H9 (cell line): Measurements from ENCODE around the gene CPA4. TPM values are rescaled to one million over a fixed set of nuclear protein-coding genes. Genes with fewer than 3 reads are reported as not detected.

Source experiments
- DNase-seq: peaks from one replicate; pipeline ENCODE4 v3.0.0-alpha.2; 2017
- H2AFZ ChIP-seq: one replicate; pipeline ENCODE4 v1.6.1; 2013; ENCODE audit warnings: mild to moderate bottlenecking, low read length, control low read depth, moderate library complexity
- H2AK5ac ChIP-seq: 2 replicates; pipeline ENCODE4 v1.6.1; 2013; ENCODE audit warnings: low read length, control low read depth, mixed read lengths; ENCODE audit not compliant: insufficient read length
- H2BK120ac ChIP-seq: one replicate; pipeline ENCODE4 v1.6.1; 2013; ENCODE audit warnings: low read depth, mild to moderate bottlenecking, low read length, control low read depth, inconsistent platforms; ENCODE audit not compliant: poor library complexity, severe bottlenecking
- H2BK12ac ChIP-seq: 2 replicates; pipeline ENCODE4 v1.6.1; 2013; ENCODE audit warnings: low read length, control low read depth, mixed read lengths, low read depth; ENCODE audit not compliant: insufficient read length
- H2BK15ac ChIP-seq: 2 replicates; pipeline ENCODE4 v1.6.1; 2013; ENCODE audit warnings: low read depth, low read length, control low read depth
- H2BK20ac ChIP-seq: one replicate; pipeline ENCODE4 v1.6.1; 2013; ENCODE audit warnings: low read depth, mild to moderate bottlenecking, low read length, control low read depth, inconsistent platforms; ENCODE audit not compliant: poor library complexity, severe bottlenecking
- H2BK5ac ChIP-seq: 2 replicates; pipeline ENCODE4 v1.6.1; 2013; ENCODE audit warnings: low read length, control low read depth, mixed read lengths; ENCODE audit not compliant: insufficient read length
- H3K14ac ChIP-seq: 2 replicates; pipeline ENCODE4 v1.6.1; 2013; ENCODE audit warnings: low read length, control low read depth; ENCODE audit not compliant: insufficient read depth
- H3K18ac ChIP-seq: 2 replicates; pipeline ENCODE4 v1.6.1; 2013; ENCODE audit warnings: low read depth, mild to moderate bottlenecking, mixed read lengths, low read length, control low read depth; ENCODE audit not compliant: insufficient read length
- H3K23ac ChIP-seq: 2 replicates; pipeline ENCODE4 v1.6.1; 2013; ENCODE audit warnings: low read length, control low read depth, mixed read lengths, low read depth; ENCODE audit not compliant: insufficient read length
- H3K23me2 ChIP-seq: 2 replicates; pipeline ENCODE4 v1.6.1; 2013; ENCODE audit warnings: low read depth, mild to moderate bottlenecking, mixed read lengths, low read length, control low read depth; ENCODE audit not compliant: insufficient read length, poor library complexity, severe bottlenecking
- H3K27ac ChIP-seq: 2 replicates; pipeline ENCODE4 v1.5.1; 2013; ENCODE audit warnings: low read length, control low read depth, mixed read lengths, low read depth; ENCODE audit not compliant: insufficient read length
- H3K27me3 ChIP-seq: 2 replicates; pipeline ENCODE4 v1.6.1; 2013; ENCODE audit warnings: low read length, control low read depth, inconsistent platforms; ENCODE audit not compliant: insufficient read depth
- H3K4ac ChIP-seq: 2 replicates; pipeline ENCODE4 v1.6.1; 2013; ENCODE audit warnings: low read depth, mild to moderate bottlenecking, control low read depth, inconsistent platforms, low read length, moderate library complexity
- H3K4me1 ChIP-seq: 2 replicates; pipeline ENCODE4 v1.6.1; 2013; ENCODE audit warnings: low read length, control low read depth, inconsistent platforms; ENCODE audit not compliant: insufficient read depth
- H3K4me2 ChIP-seq: 2 replicates; pipeline ENCODE4 v1.6.1; 2013; ENCODE audit warnings: low read length, control low read depth, mixed read lengths; ENCODE audit not compliant: insufficient read length, insufficient read depth
- H3K56ac ChIP-seq: 2 replicates; pipeline ENCODE4 v1.6.1; 2013; ENCODE audit warnings: low read depth, mild to moderate bottlenecking, mixed read lengths, low read length, control low read depth; ENCODE audit not compliant: insufficient read length
- H3K79me1 ChIP-seq: 2 replicates; pipeline ENCODE4 v1.6.1; 2013; ENCODE audit warnings: low read depth, mild to moderate bottlenecking, moderate library complexity, low read length, control low read depth, inconsistent platforms; ENCODE audit not compliant: insufficient read depth, poor library complexity, severe bottlenecking
- H3K79me2 ChIP-seq: 2 replicates; pipeline ENCODE4 v1.6.1; 2013; ENCODE audit warnings: low read length, control low read depth, inconsistent platforms; ENCODE audit not compliant: insufficient read depth
- H3K9ac ChIP-seq: 2 replicates; pipeline ENCODE4 v1.6.1; 2013; ENCODE audit warnings: low read length, control low read depth, mixed read lengths; ENCODE audit not compliant: insufficient read length; ENCODE audit errors: extremely low read depth
- H3K9me3 ChIP-seq: one replicate; pipeline ENCODE4 v1.6.1; 2013; ENCODE audit warnings: low read depth, low read length, inconsistent platforms; ENCODE audit not compliant: control insufficient read depth
- H3T11ph ChIP-seq: one replicate; pipeline ENCODE4 v1.6.1; 2013; ENCODE audit warnings: mild to moderate bottlenecking, low read length, control low read depth, inconsistent platforms
- H4K20me1 ChIP-seq: one replicate; pipeline ENCODE4 v1.6.1; 2013; ENCODE audit not compliant: control insufficient read depth, insufficient read length, insufficient read depth
- H4K5ac ChIP-seq: 2 replicates; pipeline ENCODE4 v1.6.1; 2013; ENCODE audit warnings: low read depth, mild to moderate bottlenecking, mixed read lengths, low read length, control low read depth; ENCODE audit not compliant: insufficient read length
- H4K8ac ChIP-seq: replicated peaks from 2 replicates; pipeline ENCODE4 v1.6.1; 2013; ENCODE audit warnings: low read length, control low read depth, mixed read lengths, low read depth; ENCODE audit not compliant: insufficient read length
- H4K91ac ChIP-seq: 2 replicates; pipeline ENCODE4 v1.6.1; 2013; ENCODE audit warnings: low read depth, mild to moderate bottlenecking, moderate library complexity, mixed read lengths, low read length, control low read depth; ENCODE audit not compliant: insufficient read length
- H3K27ac Mint-ChIP-seq, 3 experiments: 2 replicates in 2 of 3; 3 replicates in 1 of 3; pipeline ENCODE4 v1.8.0; 2020 to 2021; ENCODE audit warnings: mixed read lengths in 3 of 3, mild to moderate bottlenecking in 1 of 3, moderate library complexity in 1 of 3
- H3K27me3 Mint-ChIP-seq: 2 replicates; pipeline ENCODE4 v1.8.0; 2021; ENCODE audit warnings: low read depth, mild to moderate bottlenecking, moderate library complexity, mixed read lengths
- H3K36me3 Mint-ChIP-seq, 3 experiments: 2 replicates in 2 of 3; 3 replicates in 1 of 3; pipeline ENCODE4 v1.8.0; 2020 to 2021; ENCODE audit warnings: low read depth in 3 of 3, mixed read lengths in 3 of 3; ENCODE audit not compliant: insufficient read depth in 1 of 3
- H3K4me1 Mint-ChIP-seq, 2 experiments: 2 replicates each; pipeline ENCODE4 v1.8.0; 2020; ENCODE audit warnings: mixed read lengths in 2 of 2
- H3K4me3 Mint-ChIP-seq, 2 experiments: 2 replicates in 1 of 2; 3 replicates in 1 of 2; pipeline ENCODE4 v1.8.0; 2020 to 2021; ENCODE audit warnings: mild to moderate bottlenecking in 2 of 2, mixed read lengths in 2 of 2, moderate library complexity in 1 of 2
- H3K9me3 Mint-ChIP-seq, 2 experiments: 2 replicates in 1 of 2; 3 replicates in 1 of 2; pipeline ENCODE4 v1.8.0; 2020; ENCODE audit warnings: mild to moderate bottlenecking in 2 of 2, mixed read lengths in 2 of 2, moderate library complexity in 1 of 2
- WGBS: extraction: QIAGEN DNeasy Blood & Tissue Kit; methylation state at CpG from one replicate; pipeline ENCODE4 v1.1.7; 2013; ENCODE audit warnings: missing lambda C conversion rate, low lambda C conversion rate, mixed read lengths; ENCODE audit not compliant: insufficient read length; ENCODE audit errors: extremely low coverage; 5-methylcytosine and 5-hydroxymethylcytosine counted together
- total RNA-seq: library from RNA; stranded (reverse); gene quantifications from 2 replicates; pipeline ENCODE4 v1.2.1, GENCODE V29; 2021
- TF ChIP-seq, protein P1 (sequence below): fragments of 200-600 bp; sonication (generic); conservative IDR thresholded peaks from 3 replicates; pipeline ENCODE4 v1.8.0; 2021; ENCODE audit warnings: antibody characterized with exemption, mild to moderate bottlenecking

Gene CPA4
- total RNA-seq, 1 experiment from 2014 or later = not detected

DNA sequence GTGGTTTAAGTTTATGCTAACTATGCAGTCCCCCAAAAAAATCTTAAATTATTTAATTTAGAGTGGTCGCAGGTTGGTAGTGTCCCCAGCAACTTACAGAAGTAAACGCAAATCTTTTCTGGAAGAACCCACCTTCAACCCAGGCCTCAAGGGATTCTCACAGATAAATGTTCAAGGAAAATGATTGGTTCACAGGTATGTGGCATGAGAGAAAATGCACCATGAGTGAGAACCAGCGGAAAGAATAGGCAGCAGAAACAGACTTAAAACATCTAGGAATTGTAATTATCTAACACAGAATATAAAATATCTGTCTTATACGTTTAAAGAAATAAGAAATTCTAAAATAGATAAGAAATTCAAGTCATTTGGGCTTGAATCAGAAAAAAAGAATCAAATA lies 48.9 kb downstream of the CPA4 start:
- H2BK15ac ChIP-seq = no peak overlapping the region

More for the DNA sequence above, 48.9 kb downstream of the CPA4 start:
- H3K4me2 ChIP-seq = no peak overlapping the region
- H3K4ac ChIP-seq = no peak overlapping the region
- Mint-ChIP-seq H3K4me1 (peaks cover 37 to 42% of the 10 kb centered on the region in 2 experiments), H3K4me3 (no peak overlapping the region), H3K9me3 (no peaks in the 10 kb centered on the region; a peak in 1 of 5 replicates), H3K36me3 (no peaks in the 10 kb centered on the region), H3K27me3 (no peaks in the 10 kb centered on the region), H3K27ac (no peak overlapping the region)
- H2BK12ac ChIP-seq = no peak overlapping the region
- H4K91ac ChIP-seq = no peak overlapping the region
- TF ChIP-seq, protein P1, sequence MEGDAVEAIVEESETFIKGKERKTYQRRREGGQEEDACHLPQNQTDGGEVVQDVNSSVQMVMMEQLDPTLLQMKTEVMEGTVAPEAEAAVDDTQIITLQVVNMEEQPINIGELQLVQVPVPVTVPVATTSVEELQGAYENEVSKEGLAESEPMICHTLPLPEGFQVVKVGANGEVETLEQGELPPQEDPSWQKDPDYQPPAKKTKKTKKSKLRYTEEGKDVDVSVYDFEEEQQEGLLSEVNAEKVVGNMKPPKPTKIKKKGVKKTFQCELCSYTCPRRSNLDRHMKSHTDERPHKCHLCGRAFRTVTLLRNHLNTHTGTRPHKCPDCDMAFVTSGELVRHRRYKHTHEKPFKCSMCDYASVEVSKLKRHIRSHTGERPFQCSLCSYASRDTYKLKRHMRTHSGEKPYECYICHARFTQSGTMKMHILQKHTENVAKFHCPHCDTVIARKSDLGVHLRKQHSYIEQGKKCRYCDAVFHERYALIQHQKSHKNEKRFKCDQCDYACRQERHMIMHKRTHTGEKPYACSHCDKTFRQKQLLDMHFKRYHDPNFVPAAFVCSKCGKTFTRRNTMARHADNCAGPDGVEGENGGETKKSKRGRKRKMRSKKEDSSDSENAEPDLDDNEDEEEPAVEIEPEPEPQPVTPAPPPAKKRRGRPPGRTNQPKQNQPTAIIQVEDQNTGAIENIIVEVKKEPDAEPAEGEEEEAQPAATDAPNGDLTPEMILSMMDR = no peak
- DNase-seq = no peak
- H3K56ac ChIP-seq = no peak overlapping the region
- no peak overlapping the region for H2BK120ac ChIP-seq
- no peak overlapping the region for H2AK5ac ChIP-seq
- no peaks in the 10 kb centered on the region for H4K20me1 ChIP-seq
- WGBS = no CpG with 5 or more reads among the region's 4 CpGs
- H3T11ph ChIP-seq = no peak overlapping the region
- H4K8ac ChIP-seq = no peak overlapping the region
- no peaks in the 10 kb centered on the region for H3K79me2 ChIP-seq
- no peak overlapping the region for H3K18ac ChIP-seq
- no peak overlapping the region for H2BK5ac ChIP-seq
- no peaks in the 10 kb centered on the region for H3K27me3 ChIP-seq
- no peak overlapping the region for H2AFZ ChIP-seq
- H3K79me1 ChIP-seq = no peaks in the 10 kb centered on the region
- H3K9ac ChIP-seq = no peak overlapping the region
- no peaks in the 10 kb centered on the region for H3K9me3 ChIP-seq
- H3K4me1 ChIP-seq = peaks cover 13% of the 10 kb centered on the region
- H3K23ac ChIP-seq = no peak overlapping the region
- H3K23me2 ChIP-seq = no peaks in the 10 kb centered on the region
- no peak overlapping the region for H4K5ac ChIP-seq
- no peak overlapping the region for H3K14ac ChIP-seq
- no peak overlapping the region for H3K27ac ChIP-seq
- H2BK20ac ChIP-seq = no peak overlapping the region
